Suppressor macrophage treated with lipopolysaccharide for 4 hours (primary cell): ENCODE results near the gene GCNT4.
"Not testable (repeated sequence)": the region's sequence is repeated elsewhere in the genome, so short reads cannot be mapped to it uniquely, and the experiment has no call there.

Experiments
- DNase-seq: peaks from one replicate; pipeline ENCODE4 v3.0.0-alpha.2; 2020

Gene GCNT4, protein sequence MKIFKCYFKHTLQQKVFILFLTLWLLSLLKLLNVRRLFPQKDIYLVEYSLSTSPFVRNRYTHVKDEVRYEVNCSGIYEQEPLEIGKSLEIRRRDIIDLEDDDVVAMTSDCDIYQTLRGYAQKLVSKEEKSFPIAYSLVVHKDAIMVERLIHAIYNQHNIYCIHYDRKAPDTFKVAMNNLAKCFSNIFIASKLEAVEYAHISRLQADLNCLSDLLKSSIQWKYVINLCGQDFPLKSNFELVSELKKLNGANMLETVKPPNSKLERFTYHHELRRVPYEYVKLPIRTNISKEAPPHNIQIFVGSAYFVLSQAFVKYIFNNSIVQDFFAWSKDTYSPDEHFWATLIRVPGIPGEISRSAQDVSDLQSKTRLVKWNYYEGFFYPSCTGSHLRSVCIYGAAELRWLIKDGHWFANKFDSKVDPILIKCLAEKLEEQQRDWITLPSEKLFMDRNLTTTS

DNA sequence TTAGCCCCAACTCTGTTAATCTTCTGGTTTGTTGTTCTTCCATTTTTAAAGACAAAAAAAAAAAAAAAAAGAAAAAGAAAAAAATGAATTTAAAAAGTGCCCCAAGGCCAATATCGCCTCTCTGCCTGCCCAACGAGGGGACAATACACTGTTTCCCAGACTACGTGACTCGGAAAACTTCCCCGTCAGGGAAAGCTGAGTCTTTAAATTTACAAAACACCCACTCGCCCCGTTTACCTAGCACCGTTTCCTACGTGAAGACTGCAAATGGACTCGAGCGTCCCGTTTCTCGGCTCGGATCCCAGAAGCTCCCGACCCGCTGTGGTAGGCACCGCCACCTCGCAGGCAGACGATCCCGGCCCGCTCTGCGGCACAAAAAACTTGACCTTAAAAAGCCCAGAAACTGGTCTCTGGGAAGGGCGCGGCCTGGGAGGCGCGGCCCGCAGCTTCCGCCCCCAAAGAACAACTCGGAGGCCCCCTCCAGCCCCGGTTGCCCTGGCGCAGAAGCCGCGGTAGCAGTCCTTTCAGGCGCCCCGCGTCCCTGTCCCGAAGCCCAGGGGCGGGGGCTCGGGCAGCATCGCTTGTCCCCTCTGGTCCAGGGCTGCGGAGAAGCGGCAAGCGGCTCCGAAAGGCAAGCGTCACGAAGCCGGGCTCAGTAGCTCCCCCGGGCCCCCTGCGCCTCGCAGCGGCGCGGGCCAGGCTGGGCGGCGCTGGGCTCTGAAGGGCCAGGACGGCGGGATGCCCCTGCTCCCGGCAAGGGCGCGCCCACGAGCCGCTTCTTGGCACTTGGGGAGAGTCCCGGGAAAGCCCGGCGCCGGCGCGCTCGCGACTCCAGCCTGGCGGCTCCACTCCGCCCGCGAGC is at the start of gene GCNT4:
GCNT4 (minus strand) TSS at position 367 of the 862 bp plus-strand sequence. CDS start 22,521 bp downstream, outside the sequence.
- peak; percentile 93 for DNase-seq

DNA sequence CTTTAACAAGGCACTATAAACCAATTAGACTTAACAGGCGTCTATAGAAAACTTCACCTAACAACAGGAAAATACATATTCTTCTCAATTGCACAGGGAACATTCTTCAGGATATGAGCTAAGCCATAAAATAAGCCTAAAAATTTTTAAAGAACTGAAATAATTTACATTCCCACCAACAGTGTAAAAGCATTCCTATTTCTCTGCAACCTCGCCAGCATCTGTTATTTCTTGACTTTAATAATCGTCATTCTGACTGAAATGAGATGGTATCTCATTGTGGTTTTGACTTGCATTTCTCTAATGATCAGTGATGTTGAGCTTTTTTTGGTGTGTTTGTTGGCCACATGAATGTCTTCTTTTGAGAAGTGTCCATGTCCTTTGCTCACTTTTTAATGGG is 43.6 kb upstream of the GCNT4 start:
- DNase-seq: not testable (repeated sequence)

DNA sequence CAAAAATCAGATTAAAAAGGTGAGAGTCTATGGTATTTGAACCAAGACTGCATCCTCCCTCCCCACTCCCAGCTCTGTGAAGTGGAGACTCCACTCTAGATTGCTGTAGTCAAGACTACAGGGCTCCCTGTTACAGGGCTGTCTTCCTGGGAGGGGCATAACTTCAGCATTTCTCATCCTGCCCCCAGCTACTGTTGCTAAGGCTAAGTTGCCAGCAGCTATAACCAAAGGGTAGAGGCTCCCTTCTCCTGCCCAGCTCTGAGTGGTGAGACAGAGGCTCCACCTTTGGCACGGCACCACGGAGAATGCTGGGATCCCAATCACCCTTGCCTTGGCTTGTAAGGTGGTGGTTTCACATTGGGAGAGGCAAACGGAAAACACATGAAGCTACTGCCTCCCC is 39.2 kb upstream of the GCNT4 start:
- no peak for DNase-seq

DNA sequence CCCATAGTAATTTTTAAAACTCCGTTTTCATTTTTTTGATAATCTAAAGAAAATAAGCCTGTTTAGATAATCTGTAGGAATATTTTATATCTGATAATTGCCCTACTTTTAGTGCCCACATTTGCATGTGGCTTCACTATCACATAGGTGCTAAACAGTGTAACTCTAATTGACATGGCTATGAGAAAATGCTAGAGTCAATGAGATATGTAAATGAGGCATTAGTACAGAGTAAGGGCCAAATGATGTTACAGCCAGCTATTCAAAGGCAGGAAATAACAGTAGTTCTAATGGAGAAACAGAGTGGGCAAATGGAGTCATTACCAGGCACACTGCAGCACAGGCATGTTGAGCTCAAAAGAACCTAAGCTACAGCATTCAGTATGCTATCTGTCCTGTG is 37.3 kb upstream of the GCNT4 start:
- no peak for DNase-seq

DNA sequence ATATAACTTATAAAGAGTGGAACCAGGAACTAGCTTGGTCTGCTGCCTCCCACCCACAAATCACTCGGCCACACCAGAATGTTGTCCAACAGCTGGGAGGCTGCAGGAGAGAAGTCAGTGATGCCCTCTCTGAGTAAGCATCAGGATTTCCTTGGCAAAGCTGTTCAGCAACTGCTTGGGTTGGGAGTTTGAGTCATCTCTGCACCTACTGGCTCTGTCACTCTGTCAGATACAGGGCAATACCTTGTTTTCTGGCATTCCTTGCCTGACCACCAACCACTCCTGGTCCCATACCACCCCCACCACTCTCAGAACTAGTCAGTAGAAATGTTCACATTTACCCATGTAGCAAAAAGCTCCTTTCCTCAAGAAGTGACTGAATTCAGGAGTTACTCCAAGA is 36.8 kb upstream of the GCNT4 start:
- peak; percentile 6 for DNase-seq

DNA sequence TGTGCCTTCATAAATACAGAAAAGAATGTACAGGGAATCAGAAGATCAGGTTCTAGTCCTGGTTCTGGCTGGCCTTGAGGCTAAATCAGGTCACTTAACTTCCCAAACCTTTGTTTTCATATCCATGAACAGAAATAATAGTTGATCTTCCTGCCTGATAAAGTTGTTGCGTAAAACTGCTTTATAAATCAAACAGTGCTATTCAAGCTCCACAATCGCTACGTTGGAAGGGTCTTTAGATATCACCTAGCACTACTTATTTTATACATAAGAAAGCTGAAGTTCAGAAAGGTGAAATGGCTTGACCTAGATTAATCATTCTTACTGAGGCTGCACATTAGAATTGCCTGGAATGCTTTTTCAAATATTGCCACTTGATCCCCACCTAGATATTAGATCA is 36.3 kb upstream of the GCNT4 start:
- DNase-seq: no peak

DNA sequence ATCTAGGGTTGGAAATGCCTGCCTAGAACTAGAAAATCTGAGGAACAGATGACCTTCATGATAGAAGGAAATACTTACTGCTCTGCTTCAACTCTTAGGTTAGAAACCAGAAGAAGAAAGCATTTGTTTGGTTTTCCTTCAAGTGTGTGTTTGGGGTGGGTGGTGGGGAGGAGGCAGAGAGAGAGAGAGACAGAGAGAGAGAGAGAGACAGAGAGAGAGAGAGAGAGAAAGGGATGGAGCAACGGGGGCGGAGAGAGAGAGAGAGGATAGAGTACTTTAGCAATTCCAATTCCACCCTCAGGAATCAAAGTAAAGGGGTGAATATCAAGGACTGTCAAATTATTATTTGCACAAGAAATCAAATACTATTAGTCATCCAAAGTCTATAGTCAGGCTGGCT is 29.2 kb upstream of the GCNT4 start:
- DNase-seq: no peak

DNA sequence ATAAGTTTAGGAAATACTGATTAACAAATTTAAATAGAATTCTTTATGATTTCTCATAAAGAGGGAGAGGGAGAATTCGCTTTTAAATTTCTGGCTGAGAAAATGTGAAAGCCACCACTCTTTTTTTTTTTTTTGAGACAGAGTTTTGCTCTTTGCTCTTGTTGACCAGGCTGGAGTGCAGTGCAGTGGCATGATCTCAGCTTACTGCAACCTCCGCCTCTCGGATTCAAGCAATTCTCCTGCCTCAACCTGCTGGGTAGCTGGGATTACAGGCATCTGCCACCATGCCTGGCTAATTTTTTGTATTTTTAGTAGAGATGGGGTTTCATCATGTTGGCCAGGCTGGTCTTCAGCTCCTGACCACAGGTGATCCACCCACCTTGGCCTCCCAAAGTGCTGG is 27.0 kb upstream of the GCNT4 start:
- DNase-seq: not testable (repeated sequence)

DNA sequence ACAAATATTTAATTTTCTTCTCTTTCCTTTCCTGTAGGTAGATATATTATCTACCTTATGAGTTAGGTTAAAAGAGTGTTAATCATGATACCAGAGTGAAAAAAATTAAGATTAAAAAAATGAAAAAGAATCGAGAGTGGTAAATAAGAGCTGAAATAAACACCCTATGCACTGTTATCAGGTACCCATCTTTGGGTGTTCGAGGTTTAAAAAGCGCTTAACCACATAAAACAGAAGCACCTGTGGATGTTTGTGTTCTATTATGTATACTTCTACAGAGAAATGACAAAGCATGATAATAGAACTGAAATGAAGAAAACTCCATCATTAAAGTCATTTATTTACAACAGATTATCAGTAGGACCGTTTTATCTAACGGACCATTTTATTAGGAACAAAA is 25.7 kb upstream of the GCNT4 start:
- no peak for DNase-seq

DNA sequence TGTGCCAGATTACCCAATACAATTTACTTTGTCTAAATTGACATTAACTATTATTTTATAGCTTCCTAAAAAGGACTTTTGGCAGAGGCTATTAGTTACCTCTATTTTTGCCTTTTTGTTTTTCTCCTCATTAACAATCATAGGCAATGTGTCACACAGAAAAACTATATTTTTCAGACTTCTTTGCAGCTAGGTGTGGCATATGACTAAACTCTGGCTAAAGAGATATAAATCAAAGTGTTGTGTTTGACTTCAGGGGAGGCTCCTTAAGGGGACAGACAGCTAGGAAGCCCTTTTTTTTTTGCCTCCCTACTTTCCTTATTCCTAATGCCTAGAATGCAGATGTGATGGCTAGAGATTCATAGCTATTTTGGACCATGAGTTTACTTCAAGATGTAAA is 19.7 kb upstream of the GCNT4 start:
- no peak for DNase-seq

DNA sequence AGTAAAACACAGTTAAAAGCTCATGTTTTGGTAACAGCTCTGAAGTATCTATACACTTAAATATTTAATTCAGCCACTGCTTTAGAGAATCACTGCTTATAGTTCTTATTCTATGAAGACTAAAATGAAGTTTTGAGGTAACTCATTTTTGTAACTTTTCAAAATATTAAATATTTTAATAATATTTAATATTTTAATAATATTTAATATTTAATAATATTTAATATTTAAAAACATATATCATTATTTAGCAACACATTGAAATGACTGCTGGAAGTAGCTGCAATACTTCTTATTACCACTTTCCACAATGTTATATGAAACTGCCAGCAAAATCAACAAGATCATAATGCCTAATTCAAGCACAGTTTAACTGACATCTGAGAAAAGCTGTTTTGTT is 18.7 kb upstream of the GCNT4 start:
- no peak for DNase-seq

DNA sequence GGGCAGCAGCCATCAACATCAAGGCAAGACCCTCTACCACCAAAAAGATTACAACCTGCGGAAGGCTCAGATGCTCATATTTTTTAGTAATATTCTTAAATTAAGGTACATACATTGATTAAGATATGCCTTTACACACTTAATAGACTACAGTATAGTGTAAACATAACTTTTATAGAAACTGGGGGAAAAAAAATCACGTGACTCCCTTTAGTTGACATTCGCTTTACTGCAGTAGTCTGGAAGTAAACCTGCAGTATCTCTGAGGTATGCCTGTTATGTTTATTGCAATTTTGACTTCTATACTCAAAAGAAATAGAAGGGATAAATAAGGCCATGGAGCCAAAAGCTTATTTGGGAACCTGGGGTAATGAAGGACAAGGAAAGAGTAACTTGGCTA is 15.1 kb upstream of the GCNT4 start:
- DNase-seq: no peak

DNA sequence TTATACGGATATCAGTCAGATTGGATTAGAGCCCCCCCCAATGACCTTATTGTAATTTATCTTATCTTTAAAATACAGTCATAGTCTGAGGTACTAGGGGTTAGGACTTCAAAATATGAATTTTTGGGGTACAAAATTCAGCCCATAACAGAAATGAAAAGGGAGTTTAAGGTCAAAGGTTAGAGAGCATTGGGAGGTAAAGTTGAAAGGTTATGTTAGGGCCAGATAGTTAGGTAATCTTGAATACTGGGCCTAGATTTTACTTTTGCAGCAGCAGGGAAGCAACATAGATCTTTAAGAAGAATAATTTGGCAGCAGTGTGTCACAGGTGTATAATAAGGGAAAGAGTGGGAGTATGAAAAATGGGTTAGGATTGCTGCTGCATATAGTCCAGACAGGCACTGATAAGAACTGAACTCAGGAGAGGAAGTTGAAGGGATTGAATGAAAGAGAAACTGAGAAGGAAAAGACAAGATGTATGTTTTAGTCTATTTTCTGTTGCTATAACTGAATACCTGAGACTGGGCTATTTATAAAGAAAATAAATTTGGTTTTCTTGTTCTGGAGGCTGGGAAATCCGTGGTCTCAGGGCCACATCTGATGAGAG is 10.7 kb upstream of the GCNT4 start:
- DNase-seq: no peak

DNA sequence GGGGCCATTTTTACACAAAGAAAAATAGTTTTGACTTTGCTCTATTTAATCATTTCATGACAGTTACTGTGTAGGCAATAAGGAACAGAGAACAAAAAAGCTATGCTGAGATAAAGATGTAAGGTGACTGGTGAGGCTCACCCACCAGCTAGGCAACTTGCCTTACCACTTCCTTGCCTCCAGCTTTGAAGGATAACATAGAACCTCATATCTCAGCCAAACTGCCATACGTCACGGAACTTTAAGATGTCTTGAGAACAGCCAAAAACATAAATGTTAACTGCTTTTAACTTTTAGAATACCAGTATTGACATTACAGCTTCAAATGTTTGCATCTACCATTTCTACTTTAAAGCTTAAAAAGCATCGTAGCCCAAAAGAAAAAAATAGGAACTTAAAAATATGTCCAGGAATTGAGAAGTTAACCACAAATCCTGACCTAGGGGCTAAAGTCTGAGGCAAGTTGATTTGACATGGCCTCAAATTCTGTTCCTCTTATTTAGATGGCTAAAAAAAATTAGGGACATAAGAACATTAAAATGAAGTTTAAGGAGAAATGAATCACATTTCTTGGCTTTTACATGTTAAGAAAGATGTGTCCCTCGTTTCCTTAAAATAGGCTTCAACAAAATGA is 7.7 kb upstream of the GCNT4 start:
- DNase-seq: peak; percentile 11

DNA sequence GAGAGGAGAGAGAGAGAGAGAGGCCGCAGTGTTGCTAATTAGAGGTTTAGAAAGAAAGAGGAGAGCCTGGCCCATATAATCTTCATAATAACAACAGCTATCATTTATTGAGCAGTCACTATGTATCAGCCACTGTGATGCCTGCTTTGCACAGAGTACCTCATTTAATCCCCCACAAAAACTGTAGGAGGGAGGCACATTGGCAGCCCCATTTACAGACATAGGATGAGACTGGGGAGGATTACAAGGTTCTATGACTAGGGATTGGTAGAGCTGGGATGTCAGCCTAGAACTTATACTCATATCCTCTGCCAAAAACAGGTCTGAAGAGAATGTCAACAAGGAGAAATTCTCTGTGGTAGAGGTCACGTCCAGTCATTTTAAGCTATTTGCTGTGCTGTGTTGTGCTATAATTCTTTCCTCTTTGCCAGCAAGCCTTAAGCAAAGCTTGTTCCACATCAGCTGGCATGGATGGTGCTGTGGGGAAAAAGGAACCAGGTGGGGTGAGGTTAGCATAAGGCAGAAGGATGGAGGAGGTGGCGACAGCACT is 6.7 kb upstream of the GCNT4 start:
- DNase-seq: no peak

DNA sequence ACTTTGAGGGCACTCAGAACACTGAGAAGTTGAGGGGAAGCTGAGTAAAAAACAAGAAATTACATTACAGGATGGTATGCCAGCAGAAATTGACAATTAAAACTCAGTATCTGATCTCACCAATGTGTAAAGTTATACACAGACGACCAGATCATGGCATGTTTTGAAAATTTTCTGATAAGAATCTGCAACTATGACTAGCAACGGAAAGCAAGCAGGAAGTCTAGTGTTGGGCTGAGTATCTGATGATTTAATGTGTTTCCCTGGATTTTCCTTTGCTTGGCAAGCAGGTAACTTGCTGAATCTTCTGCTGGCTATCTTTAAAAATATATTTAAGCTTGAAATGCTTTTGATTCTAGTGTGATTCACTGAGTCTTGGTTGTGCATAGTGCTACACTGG is 5.2 kb upstream of the GCNT4 start:
- no peak for DNase-seq

DNA sequence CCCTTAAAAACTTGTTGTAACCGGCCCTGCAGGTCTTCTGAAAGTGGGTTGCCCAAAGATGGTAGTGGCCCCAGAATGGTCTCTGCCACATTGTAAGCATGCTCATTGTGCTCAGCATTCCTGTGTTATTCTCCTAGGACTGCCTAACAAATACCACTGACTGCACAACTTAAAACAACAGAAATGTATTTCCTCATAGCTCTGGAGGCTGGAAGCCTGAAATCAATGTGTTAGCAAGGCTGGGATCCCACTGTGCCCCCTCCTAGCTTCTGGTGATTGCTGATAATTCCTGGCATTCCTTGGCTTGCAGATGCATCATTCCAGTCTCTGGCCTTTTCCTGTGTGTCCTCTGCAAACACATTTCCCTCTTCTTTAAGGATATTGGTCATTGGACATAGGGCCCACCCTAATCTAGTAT is 3.4 kb upstream of the GCNT4 start:
- DNase-seq: no peak

DNA sequence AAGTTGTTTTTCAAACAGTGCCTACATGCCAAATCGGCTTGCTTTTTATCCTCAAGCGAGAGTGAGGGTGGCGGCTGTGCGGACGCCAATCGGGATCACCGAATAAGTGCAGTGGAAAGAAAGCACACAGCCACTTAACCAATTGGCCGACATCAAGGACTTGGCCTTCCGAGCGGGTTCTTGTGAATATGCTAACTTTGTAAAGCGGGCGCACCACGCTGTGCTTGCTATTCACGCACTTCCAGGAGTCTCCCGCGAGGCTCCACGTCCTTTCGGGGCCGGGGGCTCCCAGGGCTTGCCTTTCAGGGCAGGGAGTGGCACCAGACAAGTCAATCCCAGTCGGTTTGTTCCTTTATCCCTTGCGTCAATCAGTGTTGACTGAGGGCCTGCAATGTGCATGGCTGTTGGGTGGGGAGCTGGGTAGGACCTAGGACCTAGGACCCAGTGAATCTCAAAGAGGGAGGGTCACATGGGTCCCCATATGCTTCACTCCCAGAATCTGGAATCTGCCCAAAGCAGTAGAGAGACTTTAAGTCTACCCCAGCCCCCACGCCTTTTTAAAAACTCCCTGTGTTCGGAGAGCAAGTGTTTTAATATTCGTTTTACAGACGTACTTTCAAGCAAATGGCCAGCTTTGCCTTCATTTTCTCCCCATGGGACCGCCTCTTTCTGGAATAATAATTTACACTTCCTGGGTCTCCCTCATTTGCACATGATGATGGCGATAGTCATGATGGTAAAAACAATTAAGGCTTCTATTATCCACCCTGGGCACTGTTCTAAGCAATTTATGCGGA is 2.0 kb upstream of the GCNT4 start:
- DNase-seq: no peak

DNA sequence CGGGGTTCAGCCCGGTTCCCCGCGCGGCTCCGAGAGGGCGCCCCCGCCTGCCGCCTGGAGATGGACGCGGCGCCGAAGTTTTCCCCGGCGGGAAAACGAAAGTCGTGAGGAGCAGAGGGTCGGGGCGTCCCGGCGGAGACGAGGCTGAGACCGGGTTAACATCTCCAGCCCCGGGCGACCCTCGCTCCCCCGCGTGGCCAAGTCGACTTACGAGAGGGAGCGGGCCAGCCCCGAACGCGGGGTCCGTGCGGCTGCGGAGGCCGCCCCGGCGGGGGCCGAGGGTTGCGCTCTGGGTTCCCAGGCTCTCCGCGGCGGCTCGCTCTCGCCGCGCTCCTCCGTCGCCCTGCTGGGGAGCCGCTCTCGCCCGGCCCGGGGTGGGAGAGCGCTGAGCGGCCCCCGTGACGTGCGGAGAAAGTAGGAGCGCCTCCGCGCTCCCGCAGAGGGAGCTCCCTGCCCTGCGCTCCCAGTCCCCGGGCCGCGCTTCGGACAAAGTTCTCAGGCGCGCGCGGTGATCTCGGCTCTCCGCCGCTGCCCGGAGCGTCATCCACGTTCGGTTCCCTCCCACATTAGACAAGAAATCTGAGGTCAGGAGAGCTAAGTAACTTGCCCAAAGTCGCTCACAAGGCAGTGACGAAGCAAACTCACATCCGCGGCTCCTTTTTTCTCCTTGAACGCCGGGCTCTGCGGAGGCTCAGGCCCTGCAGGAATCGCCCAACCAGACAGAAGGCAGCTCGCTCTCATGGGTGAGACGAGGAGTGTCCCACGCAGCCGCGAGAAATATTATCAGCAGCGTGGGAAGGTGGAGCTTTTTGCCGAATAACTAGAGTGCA is 1.2 kb upstream of the GCNT4 start:
- DNase-seq: peak; percentile 94

DNA sequence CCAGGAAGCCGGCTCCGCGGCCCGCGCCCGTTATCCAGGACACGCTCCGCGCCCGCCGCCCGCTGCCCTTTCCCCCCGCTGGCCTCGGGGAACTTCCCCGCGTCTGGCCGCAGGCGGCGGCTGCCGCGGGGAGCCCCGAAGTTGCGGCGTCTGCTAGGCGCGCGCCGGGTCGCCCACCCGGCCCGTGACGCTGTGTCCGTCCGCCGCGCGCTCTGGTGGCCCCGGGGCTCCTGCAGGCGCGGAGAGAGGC is 621 bp upstream of the GCNT4 start:
- no peak for DNase-seq

DNA sequence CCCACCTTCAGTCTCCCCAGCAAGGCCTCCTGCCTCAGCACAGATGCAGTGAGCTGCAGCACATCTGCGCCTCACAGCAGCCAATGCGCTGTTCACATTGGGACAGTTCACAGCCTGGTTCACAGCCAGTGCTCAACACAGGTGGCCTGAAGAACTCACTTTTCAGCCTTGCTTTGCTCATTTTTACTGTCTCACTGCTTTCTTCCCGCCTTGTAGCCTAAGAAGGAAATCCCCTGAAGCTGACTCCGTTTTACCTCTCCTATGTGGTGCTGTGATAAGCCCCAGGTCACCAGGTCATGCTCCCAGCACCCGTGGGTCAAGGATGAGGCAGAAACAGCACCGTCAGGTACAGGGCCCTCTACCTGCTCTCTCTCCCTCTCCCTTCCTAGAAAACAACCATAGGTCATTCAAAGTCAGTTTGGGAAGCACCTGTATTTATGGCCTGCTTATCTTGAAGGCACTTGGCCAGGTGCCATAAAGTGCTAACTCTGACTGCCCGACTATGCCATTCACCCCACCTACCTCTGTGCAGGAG is 1.1 kb downstream of the GCNT4 start:
- DNase-seq: no peak
